ENCODE results near the gene L3MBTL4.
A peak's percentile ranks its signal among the peaks of the same experiment; 100 is the strongest.
"Not testable (repeated sequence)": the region's sequence is repeated elsewhere in the genome, so short reads cannot be mapped to it uniquely, and the experiment has no call there.

The L3MBTL4 gene

DNA sequence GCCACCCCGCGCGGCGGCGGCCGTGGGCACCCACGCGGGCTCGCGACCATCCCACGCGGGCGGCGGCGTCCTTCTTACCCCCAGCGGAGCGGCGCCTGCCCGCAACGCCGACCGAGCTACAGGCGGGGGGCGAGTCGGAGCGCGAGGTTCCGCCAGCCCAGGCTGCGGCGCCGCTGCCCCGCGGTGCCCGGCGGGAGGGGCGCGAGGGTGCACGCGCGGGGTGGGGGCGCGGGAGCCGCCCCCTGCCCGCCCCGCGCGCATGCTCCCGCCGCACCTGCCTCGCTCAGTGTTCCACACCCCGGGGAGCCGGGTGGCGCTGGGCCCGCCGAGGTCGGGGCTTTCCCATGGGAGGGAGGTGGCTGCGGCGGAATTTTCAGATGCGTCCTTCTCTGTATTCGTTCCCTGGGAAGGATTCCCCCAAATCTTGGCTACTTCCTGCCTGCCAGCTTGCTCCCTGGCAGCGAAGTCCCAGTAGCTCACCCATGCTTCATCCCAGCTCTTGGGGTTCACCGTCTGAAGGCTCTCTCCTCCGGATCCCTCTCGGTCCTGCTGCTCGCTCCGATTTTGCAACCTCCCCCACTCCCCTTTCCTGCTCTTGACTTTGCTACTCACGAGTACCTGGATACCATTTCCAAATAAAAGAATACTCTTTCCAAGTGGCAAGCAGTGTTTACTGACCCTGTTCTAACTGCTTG, at the start of gene L3MBTL4:
L3MBTL4 (minus strand) TSS at position 189 of the 695 bp plus-strand sequence. CDS start 103,286 bp downstream, outside the sequence.
- no peak for DNase-seq (ENCODE audit: low spot score)

DNA sequence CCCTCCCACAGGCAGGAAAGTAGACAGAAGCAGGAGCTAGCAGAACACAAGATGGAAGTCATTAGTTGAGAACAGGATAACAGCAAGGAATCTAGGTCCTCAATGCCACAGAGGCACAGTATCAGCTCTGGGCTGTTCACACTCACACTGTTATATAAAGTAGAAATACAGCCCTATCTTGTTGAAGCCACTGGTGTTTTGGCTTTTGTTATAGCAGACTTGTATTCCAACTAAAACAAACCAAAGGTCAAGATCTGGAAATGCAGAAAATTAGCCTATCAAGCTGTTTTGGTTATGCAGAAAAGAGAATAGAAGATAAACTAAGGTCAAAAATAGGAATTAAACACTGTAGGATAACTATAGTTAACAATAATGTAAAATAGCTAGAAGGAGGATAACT, 37.5 kb upstream of the L3MBTL4 start:
- DNase-seq (ENCODE audit: low spot score) = no peak

DNA sequence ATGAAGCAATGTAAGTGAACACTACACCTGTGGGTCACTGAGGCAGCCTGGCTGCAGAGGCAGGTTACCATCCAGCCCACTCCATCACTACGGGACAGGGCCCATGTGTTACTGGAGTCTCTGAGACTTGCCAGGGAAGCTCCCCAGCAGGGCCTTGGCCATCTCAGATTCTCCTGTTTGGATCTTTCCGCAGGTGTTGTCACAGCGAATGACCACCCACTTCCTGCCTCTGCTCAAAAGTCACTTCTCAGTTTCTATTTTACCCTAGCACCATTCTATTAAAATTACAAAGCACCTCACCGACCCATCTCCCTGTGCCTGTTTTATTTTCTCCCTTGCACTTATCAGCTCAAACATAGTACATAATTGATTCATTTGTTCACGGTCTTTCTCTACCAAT, 34.5 kb upstream of the L3MBTL4 start:
- no peak for DNase-seq (ENCODE audit: low spot score)

DNA sequence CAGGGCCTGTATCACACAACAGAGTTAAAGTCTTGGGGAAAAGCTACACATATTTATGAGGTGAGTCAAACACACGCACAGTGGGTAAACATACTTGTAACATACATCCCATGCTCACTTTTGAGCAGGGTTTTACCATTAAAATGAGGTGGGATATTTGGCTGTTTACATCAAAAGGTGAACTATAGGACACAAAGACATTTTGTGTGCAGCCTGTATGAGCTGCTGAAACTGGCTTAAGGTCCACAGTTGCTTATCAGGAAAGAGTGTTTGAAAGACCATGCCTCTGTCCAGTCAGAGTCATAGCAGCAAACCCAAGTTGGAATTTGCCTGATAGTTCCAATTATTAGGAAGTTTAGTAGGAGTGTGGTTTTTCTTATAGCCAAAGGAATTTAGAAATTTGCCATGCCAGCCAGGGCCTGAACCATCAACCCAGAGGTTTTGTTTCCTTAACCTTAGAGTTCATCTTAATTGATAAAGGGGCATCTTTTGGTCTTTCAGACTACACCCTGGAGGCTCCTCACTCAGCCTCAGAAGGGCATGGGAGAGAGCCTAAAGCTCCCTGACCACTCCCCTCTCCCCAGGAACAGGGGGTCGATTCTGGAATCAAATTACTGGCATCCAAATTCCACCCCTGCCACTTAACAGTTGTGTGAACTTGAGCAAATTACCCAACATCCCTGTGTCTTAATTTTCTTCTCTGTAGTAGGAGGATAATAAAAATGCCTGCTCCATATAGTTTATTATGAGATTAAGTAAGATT, 29.9 kb upstream of the L3MBTL4 start:
- DNase-seq (ENCODE audit: low spot score) = no peak

DNA sequence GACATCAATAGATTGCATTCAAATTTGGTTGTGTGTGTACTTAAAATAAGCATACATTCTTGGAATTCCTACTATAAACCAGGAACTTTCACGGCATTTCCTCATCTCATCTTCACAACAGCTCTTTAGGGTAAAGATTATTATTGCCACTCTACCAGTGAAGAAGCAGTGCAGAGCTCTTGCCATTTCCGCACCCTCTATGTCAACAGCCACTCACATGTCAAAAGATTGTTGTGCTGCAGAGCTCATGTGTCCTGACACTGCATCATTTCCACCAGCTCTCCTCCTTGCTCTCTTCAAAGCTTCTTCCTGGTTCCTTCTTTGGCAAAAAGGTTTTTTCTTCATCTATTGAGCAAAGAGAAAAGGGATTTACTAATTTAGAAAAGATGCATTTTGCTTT, 26.5 kb upstream of the L3MBTL4 start:
- no peak for DNase-seq (ENCODE audit: low spot score)

DNA sequence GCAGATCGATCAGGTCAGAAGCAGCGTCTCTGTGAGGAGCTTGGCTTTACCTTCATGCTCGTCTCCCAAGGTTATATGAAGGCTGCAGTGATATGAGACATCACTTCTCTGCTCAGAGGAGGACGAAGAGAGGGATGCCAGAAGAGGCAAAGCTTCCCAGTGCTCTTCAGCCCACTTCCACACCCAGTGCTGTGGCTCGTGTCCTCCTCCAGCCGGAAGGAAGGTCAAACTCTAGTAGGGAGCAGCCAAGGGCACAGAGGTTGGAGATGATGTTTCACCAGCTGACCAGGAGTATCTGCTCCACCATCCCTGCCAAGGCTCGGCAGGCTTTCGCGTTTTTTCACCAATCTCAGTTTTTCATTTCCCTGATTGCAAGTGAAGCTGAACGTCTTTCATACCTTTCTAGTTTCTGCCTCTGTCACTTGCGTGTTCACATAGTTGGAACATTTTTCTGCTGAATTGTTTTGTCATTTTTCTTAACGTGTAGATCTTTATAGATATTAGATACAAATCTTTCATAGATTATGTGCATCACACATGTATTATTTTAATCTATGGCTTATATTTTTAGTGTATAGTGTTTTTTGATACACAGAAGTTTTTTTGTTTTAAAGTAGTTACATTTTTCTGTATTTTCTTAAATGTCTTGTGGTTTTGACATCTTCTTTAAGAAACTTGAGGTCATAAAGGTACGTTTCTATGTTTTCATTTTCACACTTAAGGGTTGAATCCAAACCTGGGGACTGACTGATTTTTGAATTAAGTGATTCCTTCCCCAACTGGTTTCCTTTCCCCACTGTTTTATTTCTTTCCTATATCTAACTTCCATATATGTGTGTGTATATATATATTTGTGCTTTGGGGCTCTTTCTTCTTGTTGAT, 23.5 kb upstream of the L3MBTL4 start:
- DNase-seq (ENCODE audit: low spot score) = no peak

DNA sequence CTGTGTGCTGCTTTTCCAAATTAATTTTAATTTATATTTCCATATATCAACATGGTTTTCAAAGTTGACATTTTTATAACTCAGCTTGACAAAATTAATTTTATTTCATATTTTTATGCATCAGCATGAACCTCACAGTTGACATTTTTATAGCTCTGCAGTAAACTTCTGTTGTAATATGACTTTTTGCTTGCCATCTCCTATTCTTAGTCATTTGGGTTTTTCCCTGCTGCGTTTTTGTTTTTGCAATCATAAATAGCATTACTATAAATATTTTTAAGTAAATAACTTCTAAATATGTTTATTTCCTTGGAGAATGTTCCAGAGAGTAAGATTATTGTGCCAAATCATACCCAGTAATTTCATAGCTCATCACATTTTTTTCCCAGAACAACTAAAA, 21.0 kb upstream of the L3MBTL4 start:
- no peak for DNase-seq (ENCODE audit: low spot score)

DNA sequence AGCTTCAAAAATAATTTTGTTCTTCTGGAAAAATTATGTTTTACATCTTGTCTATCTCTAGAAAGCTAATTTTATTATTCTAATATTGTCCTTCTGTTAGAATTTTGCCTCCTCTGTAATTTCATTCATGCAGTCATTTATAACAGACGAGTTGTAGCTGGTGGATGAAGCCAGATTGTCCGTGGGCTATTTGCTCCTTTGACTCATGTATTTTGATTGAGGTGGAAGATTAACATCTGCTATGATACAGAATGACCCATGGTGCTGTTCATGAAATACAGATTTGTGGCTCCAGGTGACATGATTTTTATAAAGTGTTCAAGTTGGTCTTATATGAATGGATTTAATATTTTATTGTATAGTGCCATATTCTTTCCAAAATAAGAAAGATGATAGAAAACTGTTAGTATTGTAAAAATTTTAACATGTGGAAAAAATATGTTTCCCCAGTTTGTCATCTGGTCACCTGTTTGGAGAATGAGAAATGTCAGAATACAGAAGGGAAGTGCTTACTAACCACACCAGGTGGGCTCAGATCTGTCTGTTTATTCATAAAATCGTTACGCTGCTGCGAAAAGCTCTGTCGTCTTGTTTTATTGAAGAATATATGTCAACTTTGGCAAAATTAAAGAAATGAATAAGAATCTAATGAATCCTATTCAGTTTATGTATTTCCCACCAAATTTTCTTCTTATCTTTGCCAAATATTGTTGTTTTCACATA, 20.4 kb upstream of the L3MBTL4 start:
- no peak for DNase-seq (ENCODE audit: low spot score)

DNA sequence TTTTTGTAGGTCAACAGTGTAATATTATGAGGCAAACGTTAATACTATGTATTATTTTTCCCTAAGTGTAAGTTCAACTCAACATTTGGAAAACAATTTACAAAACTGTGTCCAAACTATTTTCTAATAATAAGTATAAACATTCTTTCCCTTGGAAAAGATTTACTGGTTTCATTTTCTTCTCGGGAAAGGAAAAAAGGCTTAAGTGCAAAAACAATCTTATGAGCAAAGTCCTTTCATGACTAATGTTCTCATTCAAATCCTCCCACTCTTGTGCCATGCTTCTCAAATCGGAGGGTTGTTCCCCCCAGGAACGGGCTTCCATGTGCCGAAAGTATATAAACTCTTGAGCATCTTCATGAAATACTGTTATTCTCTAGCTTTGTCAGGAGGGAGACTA, 19.8 kb upstream of the L3MBTL4 start:
- no peak for DNase-seq (ENCODE audit: low spot score)

DNA sequence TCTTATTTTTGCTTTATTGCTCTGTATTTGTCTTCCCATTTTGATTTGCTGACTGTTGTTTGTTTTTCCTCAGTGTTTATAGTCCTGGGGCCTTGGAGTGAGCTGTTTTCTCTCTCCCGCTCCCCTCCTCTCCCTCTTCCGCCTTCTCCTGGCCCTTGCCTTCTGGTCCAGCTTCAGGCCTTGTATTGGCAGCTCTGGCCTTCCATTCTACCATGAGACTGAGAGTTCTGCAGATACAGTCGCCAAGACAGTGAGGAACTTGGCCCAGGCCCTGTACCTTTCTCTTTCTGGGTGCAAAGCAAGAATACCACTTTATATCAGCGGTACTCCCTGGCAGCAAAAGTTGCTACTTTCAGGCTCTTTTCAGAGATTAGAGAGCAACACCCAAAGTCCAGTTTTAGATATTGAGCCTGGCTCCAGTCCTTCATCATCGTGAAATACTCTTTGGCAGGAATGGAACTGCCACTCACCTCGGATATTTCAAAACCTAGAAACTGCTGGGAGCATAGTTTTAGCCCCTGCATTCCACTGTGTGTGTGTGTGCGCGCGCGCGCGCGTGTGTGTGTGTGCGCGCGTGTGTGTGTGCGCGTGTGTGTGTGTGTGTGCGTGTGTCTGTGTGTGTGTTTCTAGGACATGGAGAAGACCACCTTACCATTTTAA, 17.1 kb upstream of the L3MBTL4 start:
- no peak for DNase-seq (ENCODE audit: low spot score)

DNA sequence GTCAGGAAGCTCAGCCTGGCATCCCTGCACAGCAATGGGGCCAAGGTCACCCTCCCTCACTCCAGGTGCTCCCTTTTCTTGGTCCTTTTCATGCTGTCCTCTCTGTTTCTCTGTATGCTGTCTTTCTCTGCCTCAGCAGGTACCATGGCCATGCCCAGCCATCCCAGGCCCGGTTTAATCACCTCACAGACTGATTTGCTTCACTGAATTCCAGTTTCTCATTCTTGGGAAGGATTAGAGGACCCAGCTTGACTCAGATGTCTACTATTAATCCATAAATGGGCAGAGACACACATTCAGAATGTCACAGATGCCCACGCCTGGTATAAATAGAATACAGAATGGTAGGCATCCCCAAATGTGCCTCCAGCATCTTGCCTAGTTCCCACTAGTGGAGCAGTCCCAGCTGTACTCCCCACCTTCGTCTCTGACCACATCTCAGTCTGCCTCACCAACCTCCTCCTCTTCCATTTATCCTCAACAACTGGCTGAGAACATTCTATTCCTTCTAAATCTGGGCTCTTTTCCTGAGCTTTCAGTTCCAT, 14.2 kb upstream of the L3MBTL4 start:
- DNase-seq (ENCODE audit: low spot score) = no peak

DNA sequence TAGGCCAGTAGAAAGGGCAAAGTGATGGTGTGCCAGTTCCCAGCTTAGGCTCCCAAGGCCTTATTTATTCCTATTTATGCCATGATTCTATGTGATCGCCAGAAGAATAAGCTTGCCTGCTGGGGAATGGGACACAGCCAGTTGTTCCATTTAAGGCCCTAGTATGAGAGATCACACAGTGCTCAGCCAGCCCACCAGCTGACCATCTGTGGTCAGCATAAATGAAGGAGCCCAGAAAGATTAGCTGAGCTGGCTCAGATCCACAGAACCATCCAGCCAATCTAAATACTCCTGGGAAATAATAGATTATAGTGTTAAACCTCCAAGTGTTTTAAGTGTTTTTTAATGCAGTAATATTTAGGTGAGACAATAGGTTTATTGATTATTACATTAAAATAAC, 12.6 kb upstream of the L3MBTL4 start:
- no peak for DNase-seq (ENCODE audit: low spot score)

DNA sequence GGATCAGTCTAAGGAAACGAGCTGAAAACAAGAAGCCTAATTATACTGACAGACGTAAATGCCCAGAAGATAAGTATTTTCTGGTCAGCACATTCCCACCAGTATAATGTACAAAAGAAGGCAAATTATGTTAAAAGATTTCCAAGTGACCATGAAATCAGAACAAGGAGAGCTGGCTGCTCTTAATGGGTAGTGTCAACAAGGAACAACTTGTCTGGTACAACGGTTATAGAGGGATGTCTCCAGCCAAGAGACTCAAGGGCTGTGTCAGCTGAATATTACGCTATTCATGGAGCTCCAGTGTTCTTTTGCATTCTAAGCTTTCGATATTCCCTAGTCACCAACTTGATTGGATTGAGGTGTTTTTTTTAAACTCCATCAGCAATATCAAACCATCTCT, 8.6 kb upstream of the L3MBTL4 start:
- no peak for DNase-seq (ENCODE audit: low spot score)

DNA sequence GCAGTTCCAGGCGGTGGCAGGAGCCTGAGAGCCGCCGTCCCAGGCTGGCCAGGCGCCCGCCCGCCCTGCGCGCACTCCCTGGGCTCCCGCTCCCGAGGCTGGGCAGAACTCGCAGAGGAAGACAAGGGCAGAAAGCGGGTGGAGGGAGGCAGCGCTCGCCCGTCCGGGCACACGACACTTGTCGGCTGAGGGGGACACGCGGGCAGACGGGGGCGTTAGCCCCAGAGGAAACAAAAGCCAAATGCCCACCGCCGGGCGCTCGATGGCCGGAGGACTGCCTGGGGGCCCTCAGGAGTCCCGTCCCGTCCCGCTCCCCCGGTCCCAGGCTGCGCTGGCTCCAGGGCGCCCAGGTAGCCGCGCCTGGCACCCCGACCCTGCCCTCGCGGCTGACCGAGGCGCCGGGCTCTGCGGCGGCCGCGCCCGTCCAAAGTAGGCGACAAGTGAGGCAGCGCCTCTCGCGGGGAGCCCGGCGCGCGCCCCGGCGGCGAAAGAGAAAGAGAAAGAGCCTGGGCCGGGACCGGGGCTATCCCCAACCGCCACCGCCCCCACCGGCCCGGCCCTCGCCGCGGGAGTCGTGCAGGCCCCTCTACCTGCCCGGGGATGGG, 491 bp downstream of the L3MBTL4 start:
- peak; percentile 4 for DNase-seq (ENCODE audit: low spot score)

DNA sequence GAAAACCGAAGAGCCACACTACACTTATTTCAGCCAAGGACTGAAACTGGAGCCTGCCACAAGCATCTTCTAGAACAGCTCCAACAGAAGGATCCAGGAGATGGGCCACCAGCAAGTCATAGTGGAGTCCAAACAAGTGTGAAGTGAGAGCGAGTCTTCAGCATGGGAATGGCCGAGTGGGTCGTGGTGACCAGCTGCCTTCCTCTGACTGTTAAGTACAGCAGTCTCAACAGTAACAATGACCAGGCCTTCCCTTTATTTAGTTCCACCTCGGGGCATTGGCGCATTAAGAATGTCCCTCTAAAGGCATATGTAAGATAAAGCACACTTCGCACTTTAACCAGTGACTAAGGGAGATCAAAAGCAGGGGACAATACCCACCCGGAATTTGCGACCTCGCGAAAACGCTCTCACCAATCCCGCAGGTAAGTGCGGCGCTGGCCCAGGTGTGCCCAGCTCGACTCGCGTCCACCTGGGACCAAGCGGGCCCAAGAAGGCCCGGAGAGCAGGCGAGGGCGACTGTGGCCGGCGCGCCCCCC, 1.1 kb downstream of the L3MBTL4 start:
- no peak for DNase-seq (ENCODE audit: low spot score)

DNA sequence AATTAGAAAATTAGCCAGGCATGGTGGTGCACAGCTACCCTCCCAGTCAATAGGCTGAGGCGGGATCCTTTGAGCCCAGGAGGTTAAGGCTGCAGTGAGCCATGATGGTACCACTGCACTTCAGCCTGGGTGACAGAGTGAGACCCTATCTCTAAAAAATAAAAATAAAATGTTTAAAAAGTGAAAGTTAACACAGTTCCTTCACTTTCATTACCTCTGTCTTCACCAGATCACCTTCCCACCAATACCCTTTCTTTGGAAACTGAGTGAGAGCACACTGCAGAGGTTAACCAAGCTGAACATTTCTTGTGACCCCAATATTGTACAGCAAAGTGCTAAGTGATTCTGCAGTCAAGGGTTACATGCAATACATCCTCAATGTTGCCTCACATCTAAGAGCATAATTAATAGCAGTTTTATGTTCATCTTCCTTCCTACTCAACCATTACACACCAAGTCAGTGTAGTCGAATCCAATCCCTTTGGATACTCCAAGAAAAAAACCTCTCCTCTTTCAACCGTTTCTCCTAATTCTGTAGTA, 1.7 kb downstream of the L3MBTL4 start:
- DNase-seq (ENCODE audit: low spot score) = no peak

DNA sequence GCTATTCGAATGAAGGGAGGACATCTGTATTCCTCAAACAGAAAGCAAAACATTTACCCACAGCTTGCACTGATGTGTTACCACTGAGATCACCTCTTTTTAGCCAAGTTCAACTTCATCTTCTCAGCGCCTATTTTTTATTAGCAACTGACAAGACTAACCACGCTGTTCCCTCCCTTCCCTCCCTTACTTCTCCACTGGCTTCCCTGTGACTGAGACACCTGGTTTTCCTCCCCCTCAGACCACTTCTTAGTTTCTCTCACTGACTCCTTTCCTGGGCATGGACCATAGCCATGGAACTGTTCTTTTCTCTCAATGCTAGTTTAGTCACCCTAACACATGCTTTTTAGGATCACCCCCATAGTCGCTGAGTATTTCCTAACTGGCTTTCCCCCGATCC, 3.3 kb downstream of the L3MBTL4 start:
- no peak for DNase-seq (ENCODE audit: low spot score)

DNA sequence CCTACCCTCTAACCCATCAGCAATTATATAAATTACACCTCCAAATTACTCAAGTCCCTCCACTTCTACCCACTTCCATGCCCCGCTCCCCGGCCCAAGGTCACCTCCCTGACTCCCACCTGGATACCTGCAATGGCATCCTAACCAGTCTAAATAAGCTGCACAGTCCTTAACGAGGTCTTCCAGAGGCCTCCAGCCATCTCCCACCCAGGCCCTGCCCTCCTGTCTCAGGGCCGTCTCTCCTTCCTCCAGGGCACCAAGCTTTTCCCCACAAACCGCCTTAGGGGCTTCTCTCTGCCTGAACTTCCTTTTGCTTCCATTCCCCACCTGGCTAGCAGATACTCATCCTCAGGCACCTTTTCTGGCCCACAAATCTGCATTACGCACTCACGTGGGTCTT, 4.8 kb downstream of the L3MBTL4 start:
- no peak for DNase-seq (ENCODE audit: low spot score)

DNA sequence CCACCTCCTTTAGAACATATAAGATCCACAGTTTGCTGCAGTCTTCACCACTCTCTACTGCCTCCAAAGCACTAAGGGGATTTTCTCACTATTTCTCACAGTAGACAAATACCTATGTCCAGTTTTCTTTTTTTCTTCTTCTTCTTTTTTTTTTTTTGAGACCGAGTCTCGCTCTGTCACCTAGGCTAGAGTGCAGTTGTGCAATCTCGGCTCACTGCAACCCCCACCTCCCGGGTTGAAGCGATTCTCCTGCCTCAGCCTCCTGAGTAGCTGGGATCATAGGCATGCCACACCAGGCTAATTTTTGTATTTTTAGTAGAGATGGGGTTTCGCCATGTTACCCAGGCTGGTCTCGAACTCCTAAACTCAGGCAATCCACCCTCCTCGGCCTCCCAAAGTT, 6.2 kb downstream of the L3MBTL4 start:
- DNase-seq (ENCODE audit: low spot score) = not testable (repeated sequence)

DNA sequence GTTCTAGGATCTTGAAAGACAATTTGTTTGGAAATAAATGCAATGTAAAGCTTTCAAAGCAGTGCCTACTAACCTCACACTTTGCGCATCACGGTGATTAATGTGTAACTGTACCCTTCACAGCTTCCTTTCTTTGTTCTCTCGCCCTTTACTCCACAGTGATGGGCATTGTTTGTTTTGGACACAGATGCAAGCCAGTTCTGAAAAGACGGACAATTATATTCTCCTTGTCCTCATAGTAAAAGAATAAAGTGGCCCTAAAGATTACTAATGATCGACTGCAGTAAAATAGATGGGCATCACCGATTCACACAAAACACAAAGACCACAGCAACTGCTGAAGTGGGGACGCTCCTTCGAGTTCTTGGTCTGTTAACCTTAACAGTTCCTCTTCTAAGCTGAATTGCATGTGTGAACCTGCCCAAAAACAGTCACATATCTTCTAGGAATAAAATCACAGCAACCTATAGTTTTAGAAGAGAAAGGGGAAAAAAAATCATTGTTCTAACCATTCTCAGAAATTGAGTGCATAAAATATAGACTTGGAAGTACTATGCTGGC, 7.7 kb downstream of the L3MBTL4 start:
- DNase-seq (ENCODE audit: low spot score) = no peak
